GM15510 (cell line): ENCODE data around the gene GRIN3B.

Experiments
- POLR2A ChIP-seq: IDR thresholded peaks from 3 replicates; pipeline ENCODE4 v1.6.1; 2011; ENCODE audit warnings: borderline replicate concordance; ENCODE audit not compliant: insufficient read length; ENCODE audit errors: extremely low read depth

The GRIN3B gene

DNA sequence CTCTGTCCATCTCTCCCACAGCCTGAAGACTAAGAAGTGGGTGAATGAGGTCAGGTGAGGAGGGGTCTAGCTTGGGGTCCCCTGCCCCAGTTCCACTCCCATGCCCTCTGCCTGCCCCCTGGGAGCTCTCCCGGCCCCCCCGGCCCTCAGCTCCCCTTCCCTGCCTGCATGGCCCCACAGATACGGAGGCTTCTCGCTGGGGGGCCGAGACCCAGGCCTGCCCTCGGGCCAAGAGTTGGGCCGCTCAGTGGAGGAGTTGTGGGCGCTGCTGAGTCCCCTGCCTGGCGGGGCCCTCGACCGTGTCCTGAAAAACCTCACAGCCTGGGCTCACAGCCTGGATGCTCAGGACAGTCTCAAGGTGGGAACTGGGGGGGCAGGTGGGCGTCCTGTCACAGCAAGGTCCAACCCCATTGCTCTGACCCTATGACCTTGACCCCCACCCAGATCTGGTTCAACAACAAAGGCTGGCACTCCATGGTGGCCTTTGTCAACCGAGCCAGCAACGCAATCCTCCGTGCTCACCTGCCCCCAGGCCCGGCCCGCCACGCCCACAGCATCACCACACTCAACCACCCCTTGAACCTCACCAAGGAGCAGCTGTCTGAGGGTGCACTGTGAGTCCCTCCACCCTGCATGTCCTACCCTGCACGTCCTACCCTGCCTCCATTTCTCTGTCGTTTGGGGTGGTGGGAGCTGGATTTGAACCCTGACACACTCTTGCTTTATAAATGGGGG lies 55.8 kb downstream of the GRIN3B start:
- no peak for TF ChIP-seq POLR2A

DNA sequence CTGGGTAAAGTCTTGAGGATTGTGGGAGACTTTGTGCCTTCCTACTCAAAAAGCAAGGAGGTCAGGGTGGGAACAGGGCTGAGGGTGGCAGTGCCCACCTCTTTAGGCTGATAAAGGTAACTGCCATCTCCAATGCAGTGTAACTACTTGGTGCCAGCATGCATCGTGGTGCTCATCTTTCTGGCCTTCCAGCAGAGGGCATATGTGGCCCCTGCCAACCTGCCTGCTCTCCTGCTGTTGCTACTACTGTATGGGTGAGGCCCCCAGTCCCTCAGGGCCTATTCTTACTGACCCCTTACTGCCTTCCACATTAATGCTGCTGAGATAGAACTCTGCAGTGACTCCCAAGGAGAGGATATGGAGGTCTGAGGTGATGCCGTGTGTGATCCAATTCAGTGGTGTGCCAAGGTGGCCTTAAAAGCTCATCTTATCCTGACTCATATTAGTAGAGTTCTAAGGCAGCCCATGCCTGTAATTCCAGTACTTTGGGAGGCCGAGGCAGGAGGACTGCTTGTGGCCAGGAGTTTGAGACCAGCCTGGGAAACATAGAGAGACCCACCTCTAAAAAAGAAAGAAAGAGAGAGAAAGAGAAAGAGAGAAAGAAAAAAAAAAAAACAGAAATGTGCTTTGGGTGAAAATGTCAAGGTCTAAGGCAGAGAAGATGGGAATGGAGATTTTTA lies 57.1 kb downstream of the GRIN3B start:
- TF ChIP-seq POLR2A = no peak

DNA sequence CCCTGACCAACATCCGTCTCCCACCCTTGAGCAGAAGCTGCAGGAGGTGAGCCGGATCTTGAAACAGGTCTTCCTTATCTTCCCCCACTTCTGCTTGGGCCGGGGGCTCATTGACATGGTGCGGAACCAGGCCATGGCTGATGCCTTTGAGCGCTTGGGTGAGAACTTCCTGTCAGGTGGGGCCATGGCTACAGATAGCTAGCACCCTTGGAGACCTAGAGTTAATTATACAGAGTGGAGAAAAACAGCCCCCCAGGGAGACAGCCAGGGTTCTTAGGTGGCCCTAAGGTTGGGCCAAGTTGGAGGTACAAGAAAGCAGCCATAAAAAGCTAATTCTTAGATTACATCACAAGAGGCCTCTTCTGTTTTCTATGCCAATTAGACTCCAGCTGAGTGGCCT lies 57.9 kb downstream of the GRIN3B start:
- TF ChIP-seq POLR2A = no peak
